ENCODE results near the gene ART5. TPM values are rescaled to one million over a fixed set of nuclear protein-coding genes. Genes with fewer than 3 reads are reported as not detected.
"Not testable (repeated sequence)": the region's sequence is repeated elsewhere in the genome, so short reads cannot be mapped to it uniquely, and the experiment has no call there.

The ART5 gene
- total RNA-seq, 6 donors from 2014 or later: 0.49 to 3.6 (median 1.3) TPM; not detected in 2

GRCh38 chr11:3645552-3645951, 3.8 kb upstream of the ART5 start:
- peak overlapping the region in 2 of 4 donors; percentile 8 to 22 for H3K4me3 ChIP-seq
- H3K36me3 ChIP-seq: no peaks in the 10 kb centered on the region
- H3K4me1 ChIP-seq: peaks cover 12 to 21% (median 18%) of the 10 kb centered on the region in 4 donors
- no peak for DNase-seq
- no peak for TF ChIP-seq CTCF (IDR thresholded peaks at IDR 0.05)
- no peak for TF ChIP-seq EP300 (IDR thresholded peaks at IDR 0.05)
- TF ChIP-seq POLR2A (IDR thresholded peaks at IDR 0.05): no peak
- TF ChIP-seq POLR2AphosphoS5 (IDR thresholded peaks at IDR 0.05): no peak
- WGBS, 2 donors: 72 to 80% methylated on average over 6 to 7 of the region's 7 CpGs
- H3K9me3 ChIP-seq: no peaks in the 10 kb centered on the region
- ATAC-seq (ENCODE audit: low FRiP score in 2 of 2): no peak
- H3K27me3 ChIP-seq: no peaks in the 10 kb centered on the region
- H3K27ac ChIP-seq: peak overlapping the region in 1 of 4 donors; percentile 43

GRCh38 chr11:3644817-3645235, 3.0 kb upstream of the ART5 start, which contains the start of gene ART1:
Gene ART1 (plus strand): TSS chr11:3645128. CDS start chr11:3659214, 14,086 bp downstream.
- Histone ChIP-seq H3K27ac (peak within 1 kb of the TSS; percentile 24 to 68 (median 48)), H3K27me3 (no peaks in the 10 kb centered on the region), H3K4me3 (peak within 1 kb of the TSS in 2 of 4 donors; percentile 8 to 22), H3K9me3 (no peaks in the 10 kb centered on the region), H3K4me1 (peaks cover 12 to 21% (median 18%) of the 10 kb centered on the region in 4 donors), H3K36me3 (no peaks in the 10 kb centered on the region)
- WGBS, 2 donors: 57 to 69% methylated on average over 4 of the region's 4 CpGs
- no peak for TF ChIP-seq EP300 (IDR thresholded peaks at IDR 0.05)
- no peak for TF ChIP-seq POLR2AphosphoS5 (IDR thresholded peaks at IDR 0.05)
- TF ChIP-seq CTCF (IDR thresholded peaks at IDR 0.05): peak in 1 of 6 experiments; percentile 22
- TF ChIP-seq POLR2A (IDR thresholded peaks at IDR 0.05): no peak
- no peak for DNase-seq
- ATAC-seq (ENCODE audit: low FRiP score in 2 of 2): no peak

GRCh38 chr11:3643102-3643546, 1.3 kb upstream of the ART5 start:
- WGBS, 2 donors: 55 to 62% methylated on average over 11 of the region's 11 CpGs
- ATAC-seq (ENCODE audit: low FRiP score in 2 of 2): not testable (repeated sequence)
- peak overlapping the region in 3 of 4 donors; percentile 51 to 67 (median 65) for H3K4me3 ChIP-seq

GRCh38 chr11:3642071-3642951, 519 bp upstream of the ART5 start:
- WGBS, 2 donors: 2% methylated on average over 43 of the region's 55 CpGs; no CpG with 5 or more reads in 1 of the 2 donors
- Histone ChIP-seq H3K4me3 (peak overlapping the region; percentile 23 to 67 (median 58)), H3K27me3 (no peaks in the 10 kb centered on the region), H3K27ac (peak overlapping the region in 3 of 4 donors; percentile 59 to 80 (median 65)), H3K9me3 (no peaks in the 10 kb centered on the region), H3K36me3 (no peaks in the 10 kb centered on the region), H3K4me1 (peaks cover 12 to 21% (median 18%) of the 10 kb centered on the region in 4 donors)
- peak in 2 of 4 donors; percentile 35 to 60 for TF ChIP-seq POLR2A (IDR thresholded peaks at IDR 0.05)
- TF ChIP-seq CTCF (IDR thresholded peaks at IDR 0.05): no peak
- no peak for TF ChIP-seq EP300 (IDR thresholded peaks at IDR 0.05)
- peak in 1 of 2 donors; percentile 34 for TF ChIP-seq POLR2AphosphoS5 (IDR thresholded peaks at IDR 0.05)
- peak; percentile 86 to 95 for DNase-seq
- peak; percentile 87 to 96 for ATAC-seq (ENCODE audit: low FRiP score in 2 of 2)

More at GRCh38 chr11:3643102-3643546, 1.3 kb upstream of the ART5 start:
- DNase-seq, H3K27me3 ChIP-seq, H3K27ac ChIP-seq, H3K9me3 ChIP-seq, H3K36me3 ChIP-seq: not testable (repeated sequence)
- H3K4me1 ChIP-seq: peaks cover 12 to 21% (median 18%) of the 10 kb centered on the region in 4 donors

GRCh38 chr11:3641191-3641590, 601 bp downstream of the ART5 start:
- Histone ChIP-seq H3K36me3 (no peaks in the 10 kb centered on the region), H3K27me3 (no peaks in the 10 kb centered on the region), H3K27ac (peak overlapping the region in 1 of 4 donors; percentile 80), H3K9me3 (no peaks in the 10 kb centered on the region), H3K4me1 (peaks cover 12 to 21% (median 18%) of the 10 kb centered on the region in 4 donors), H3K4me3 (no peak overlapping the region)
- TF ChIP-seq POLR2A (IDR thresholded peaks at IDR 0.05): no peak
- TF ChIP-seq POLR2AphosphoS5 (IDR thresholded peaks at IDR 0.05): no peak
- no peak for TF ChIP-seq EP300 (IDR thresholded peaks at IDR 0.05)
- TF ChIP-seq CTCF (IDR thresholded peaks at IDR 0.05): no peak
- ATAC-seq (ENCODE audit: low FRiP score in 2 of 2): no peak
- WGBS, 2 donors: 67 to 79% methylated on average over 6 to 8 of the region's 8 CpGs
- DNase-seq: no peak

All from upper lobe of left lung (tissue), 6 donors.